Lower leg skin (tissue), 4 donors: ENCODE measurements around the gene C22orf31. TPM values are rescaled to one million over a fixed set of nuclear protein-coding genes. Genes with fewer than 3 reads are reported as not detected.

Experiments used
- DNase-seq, 2 donors: peaks; one replicate each; pipeline ENCODE4 v3.0.0-alpha.2; 2019; ENCODE audit warnings: low spot score in 2 of 2
- H3K4me3 ChIP-seq: fragments of 200-600 bp; sonication (generic); 2 replicates; pipeline ENCODE4 v1.5.1; 2017; ENCODE audit warnings: mild to moderate bottlenecking, low read depth; ENCODE audit not compliant: poor library complexity, severe bottlenecking
- POLR2A ChIP-seq, 2 donors: fragments of 450-650 bp; IDR thresholded peaks; one replicate each; pipeline ENCODE4 v1.6.1; 2016 to 2017; ENCODE audit warnings: antibody characterized with exemption in 2 of 2, mild to moderate bottlenecking in 1 of 2, moderate library complexity in 1 of 2
- WGBS, 2 donors: methylation state at CpG; one replicate each; pipeline ENCODE4 v1.1.5; 2018; 5-methylcytosine and 5-hydroxymethylcytosine counted together
- intact Hi-C: fragments of 100-400 bp; cut with DNase I; formaldehyde crosslinking; loops from one replicate; pipeline ENCODE4 v1.15.0; 2023; ENCODE audit warnings: low total_unique reads
- total RNA-seq, 4 donors: library from RNA; depleted of rRNA; stranded (reverse); fragments of >200 nt; gene quantifications; one replicate each; pipeline ENCODE4 v1.1.0, GENCODE V29; 2016
- TF ChIP-seq, protein P1 (sequence below), 3 donors: fragments of 450-650 bp; IDR thresholded peaks; one replicate each; pipeline ENCODE4 v1.5.1; 2016; ENCODE audit warnings: antibody characterized with exemption in 3 of 3, mild to moderate bottlenecking in 3 of 3, moderate library complexity in 2 of 3

C22orf31 gene
- under 1 TPM in 1 of 4 donors, not detected in 3; 0.52 TPM for total RNA-seq

DNA sequence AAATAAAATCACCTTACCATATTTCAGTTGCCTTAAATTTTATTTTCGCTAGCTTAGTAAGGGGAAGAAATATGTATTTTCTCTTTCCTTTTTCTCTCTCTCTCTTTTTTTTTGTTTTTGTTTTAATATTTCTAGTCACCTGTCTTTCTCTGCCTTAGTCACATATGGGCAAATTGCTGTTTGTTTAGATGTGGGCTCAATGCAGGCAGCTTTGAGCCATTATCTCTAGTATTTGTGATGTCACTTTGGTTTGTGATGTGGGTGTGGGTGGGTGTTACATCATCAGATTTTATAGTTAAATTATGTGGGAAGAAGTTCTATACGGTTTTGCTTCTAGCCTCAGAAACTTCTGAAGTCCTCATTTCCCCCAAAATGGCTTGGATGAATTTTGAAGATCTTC lies at the start of gene C22orf31:
Gene C22orf31 (minus strand): TSS at position 59 of the 400 bp plus-strand sequence. CDS start 39 bp downstream, at position 20.
- WGBS, 2 donors, result 55 to 61% methylated on average over 2 of the region's 2 CpGs
- no peak within 1 kb of the TSS for H3K4me3 ChIP-seq
- intact Hi-C loops, result no loop called here
- DNase-seq, result no peak
- no peak for TF ChIP-seq POLR2A (IDR thresholded peaks at IDR 0.05)
- TF ChIP-seq, protein P1, sequence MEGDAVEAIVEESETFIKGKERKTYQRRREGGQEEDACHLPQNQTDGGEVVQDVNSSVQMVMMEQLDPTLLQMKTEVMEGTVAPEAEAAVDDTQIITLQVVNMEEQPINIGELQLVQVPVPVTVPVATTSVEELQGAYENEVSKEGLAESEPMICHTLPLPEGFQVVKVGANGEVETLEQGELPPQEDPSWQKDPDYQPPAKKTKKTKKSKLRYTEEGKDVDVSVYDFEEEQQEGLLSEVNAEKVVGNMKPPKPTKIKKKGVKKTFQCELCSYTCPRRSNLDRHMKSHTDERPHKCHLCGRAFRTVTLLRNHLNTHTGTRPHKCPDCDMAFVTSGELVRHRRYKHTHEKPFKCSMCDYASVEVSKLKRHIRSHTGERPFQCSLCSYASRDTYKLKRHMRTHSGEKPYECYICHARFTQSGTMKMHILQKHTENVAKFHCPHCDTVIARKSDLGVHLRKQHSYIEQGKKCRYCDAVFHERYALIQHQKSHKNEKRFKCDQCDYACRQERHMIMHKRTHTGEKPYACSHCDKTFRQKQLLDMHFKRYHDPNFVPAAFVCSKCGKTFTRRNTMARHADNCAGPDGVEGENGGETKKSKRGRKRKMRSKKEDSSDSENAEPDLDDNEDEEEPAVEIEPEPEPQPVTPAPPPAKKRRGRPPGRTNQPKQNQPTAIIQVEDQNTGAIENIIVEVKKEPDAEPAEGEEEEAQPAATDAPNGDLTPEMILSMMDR (IDR thresholded peaks at IDR 0.05), result no peak

DNA sequence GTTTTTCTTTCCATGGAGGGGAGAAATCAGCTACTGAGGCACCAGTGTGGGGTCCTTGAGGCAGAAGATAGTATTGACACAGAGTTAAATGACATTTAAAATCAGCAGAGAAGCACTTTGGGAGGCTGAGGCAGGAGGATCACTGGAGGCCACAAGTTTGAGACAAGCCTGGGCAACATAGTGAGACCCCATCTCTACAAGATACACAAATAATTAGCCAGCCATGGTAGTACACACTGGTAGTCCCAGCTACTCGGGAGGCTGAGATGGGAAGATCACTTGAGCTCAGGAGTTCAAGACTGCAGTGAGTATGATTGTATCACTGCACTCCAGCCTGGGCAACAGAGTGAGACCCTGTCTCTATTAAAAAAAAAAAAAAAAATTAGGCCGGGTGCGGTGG lies 49.3 kb upstream of the C22orf31 start:
- no peak for TF ChIP-seq POLR2A (IDR thresholded peaks at IDR 0.05)
- TF ChIP-seq, protein P1 (IDR thresholded peaks at IDR 0.05), result no peak
- no peak for DNase-seq
- H3K4me3 ChIP-seq, result no peak overlapping the region
- intact Hi-C loops, result no loop called here
- WGBS, 2 donors, result 87 to 96% methylated on average over 3 of the region's 3 CpGs

DNA sequence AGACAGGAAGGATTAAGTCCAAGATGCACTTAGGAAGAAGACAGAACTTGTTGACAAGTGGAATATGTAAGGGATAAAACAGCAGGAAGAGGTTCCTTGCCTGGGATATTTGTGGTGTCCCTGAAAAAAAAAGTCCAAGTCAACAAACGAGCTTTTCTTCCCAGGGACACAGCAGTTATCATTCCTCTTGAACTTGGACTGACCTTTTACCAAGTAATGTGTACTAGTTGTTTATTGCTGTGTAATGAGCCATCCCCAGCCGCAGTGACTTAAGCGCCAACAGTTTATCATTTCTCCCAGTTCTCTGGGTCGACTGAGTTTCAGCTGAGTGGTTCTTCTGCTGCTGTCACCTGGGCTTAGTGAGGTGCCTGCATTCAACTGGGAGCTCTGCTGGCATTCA lies 48.2 kb upstream of the C22orf31 start:
- no peak overlapping the region for H3K4me3 ChIP-seq
- DNase-seq, result no peak
- TF ChIP-seq, protein P1 (IDR thresholded peaks at IDR 0.05), result no peak
- TF ChIP-seq POLR2A (IDR thresholded peaks at IDR 0.05), result no peak
- 72 to 74% methylated on average over 4 of the region's 4 CpGs for WGBS, 2 donors
- intact Hi-C loops, result no loop called here

DNA sequence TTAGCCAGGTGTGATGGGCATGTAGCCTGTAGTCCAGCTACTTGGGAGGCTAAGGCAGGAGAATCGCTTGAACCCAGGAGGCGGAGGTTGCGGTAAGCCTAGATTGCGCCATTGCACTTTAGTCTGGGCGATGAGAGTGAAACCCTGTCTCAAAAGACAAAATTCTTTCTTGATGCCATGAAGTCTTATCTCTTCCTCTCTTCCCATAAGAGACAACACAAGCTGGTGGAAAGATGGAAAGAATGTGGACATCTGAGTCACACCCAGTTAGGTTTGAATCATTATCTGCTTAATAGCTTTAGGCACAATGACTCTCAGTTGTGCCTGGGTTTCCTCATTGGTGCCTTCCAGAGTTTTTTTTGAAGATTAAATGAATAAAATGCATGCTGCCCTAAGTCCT lies 46.5 kb upstream of the C22orf31 start:
- intact Hi-C loops, result no loop called here
- TF ChIP-seq, protein P1 (IDR thresholded peaks at IDR 0.05), result no peak
- no peak for TF ChIP-seq POLR2A (IDR thresholded peaks at IDR 0.05)
- DNase-seq, result no peak
- 93 to 94% methylated on average over 5 of the region's 5 CpGs for WGBS, 2 donors
- no peak overlapping the region for H3K4me3 ChIP-seq

DNA sequence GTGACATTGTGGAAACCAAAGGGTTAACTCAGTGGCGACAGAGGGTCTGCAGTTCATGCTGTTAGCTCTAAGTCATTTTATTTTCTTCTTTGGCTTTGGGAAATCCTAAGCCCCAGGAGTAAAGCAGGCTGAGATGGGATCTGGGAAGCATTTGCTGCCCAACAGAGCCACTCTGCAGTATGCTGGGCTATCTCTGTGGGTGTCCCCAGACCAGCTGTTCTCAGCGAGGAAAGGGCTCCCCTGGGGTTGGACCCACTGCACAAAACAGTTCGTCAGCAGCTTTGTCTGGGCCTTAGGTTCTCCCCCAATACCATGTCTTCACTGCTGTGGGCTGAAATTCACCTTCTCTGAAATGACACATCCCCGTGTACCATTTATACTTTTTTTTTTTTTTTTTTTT lies 45.2 kb upstream of the C22orf31 start:
- no peak for DNase-seq
- WGBS, 2 donors, result 66% methylated on average over 4 of the region's 4 CpGs
- TF ChIP-seq, protein P1 (IDR thresholded peaks at IDR 0.05), result no peak
- TF ChIP-seq POLR2A (IDR thresholded peaks at IDR 0.05), result no peak

DNA sequence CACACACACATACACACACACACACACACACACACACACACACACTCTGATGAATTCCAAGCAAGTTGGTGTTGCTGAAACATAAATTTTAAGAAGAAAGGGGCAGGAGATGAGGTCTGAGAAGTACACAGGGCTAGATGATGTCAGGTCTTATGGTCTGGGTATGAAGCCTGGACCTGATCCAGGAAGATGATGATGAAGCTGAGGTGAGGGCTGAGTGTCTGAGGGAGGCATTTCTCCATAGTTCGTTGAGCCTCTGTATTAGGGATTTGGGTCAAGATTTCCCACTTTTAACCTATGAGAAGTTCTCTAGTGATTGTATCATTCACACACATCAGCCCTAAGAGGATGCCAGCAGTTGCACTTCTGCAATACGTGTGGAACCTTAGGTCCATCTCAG lies 43.8 kb upstream of the C22orf31 start:
- intact Hi-C loops, result no loop called here

More for the DNA sequence above, 45.2 kb upstream of the C22orf31 start:
- intact Hi-C loops, result no loop called here
- H3K4me3 ChIP-seq, result no peak overlapping the region

More for the DNA sequence above, 43.8 kb upstream of the C22orf31 start:
- 63 to 75% methylated on average over 2 of the region's 2 CpGs for WGBS, 2 donors
- no peak overlapping the region for H3K4me3 ChIP-seq
- no peak for DNase-seq
- TF ChIP-seq, protein P1 (IDR thresholded peaks at IDR 0.05), result no peak
- TF ChIP-seq POLR2A (IDR thresholded peaks at IDR 0.05), result no peak
